K562 (cell line): ENCODE results near the gene KCNC3. TPM values are rescaled to one million over a fixed set of nuclear protein-coding genes. Genes with fewer than 3 reads are reported as not detected.
A peak's percentile ranks its signal among the peaks of the same experiment; 100 is the strongest.

Experiments used
- ATF7 ChIP-seq: fragments of 450-650 bp; IDR thresholded peaks from 2 replicates; pipeline ENCODE4 v1.7.1; 2014; ENCODE audit warnings: mild to moderate bottlenecking, moderate library complexity
- CEBPB ChIP-seq: fragments of 450-650 bp; IDR thresholded peaks from 2 replicates; pipeline ENCODE4 v1.6.1; 2016; ENCODE audit warnings: missing genetic modification characterization, missing compliant biosample characterization
- CSDE1 ChIP-seq, 2 experiments: fragments of 450-650 bp; IDR thresholded peaks; 2 replicates each; pipeline ENCODE4 v1.6.1; 2016; ENCODE audit warnings: mild to moderate bottlenecking in 1 of 2
- FOXM1 ChIP-seq, 2 experiments: fragments of 450-650 bp in 1 of 2; sonication (generic) in 1 of 2; formaldehyde crosslinking in 1 of 2; IDR thresholded peaks; 2 replicates each; pipeline versions ENCODE4 v1.6.1 to v1.9.0; 2017 to 2022; ENCODE audit warnings: low read depth in 2 of 2, mild to moderate bottlenecking in 2 of 2, missing genetic modification reagents in 1 of 2, moderate library complexity in 1 of 2
- HDGF ChIP-seq: fragments of 450-650 bp; IDR thresholded peaks from 2 replicates; pipeline ENCODE4 v1.6.1; 2016
- HMG20B ChIP-seq: fragments of 250-450 bp; sonication (Bioruptor Pico); IDR thresholded peaks from 2 replicates; pipeline ENCODE4 v1.5.0; 2021; ENCODE audit warnings: mild to moderate bottlenecking
- MAX ChIP-seq: sonication (generic); formaldehyde crosslinking; IDR thresholded peaks from 2 replicates; pipeline ENCODE4 v1.9.0; 2022; ENCODE audit warnings: mild to moderate bottlenecking, missing genetic modification reagents
- MTA1 ChIP-seq: fragments of 450-650 bp; IDR thresholded peaks from 2 replicates; pipeline ENCODE4 v1.6.1; 2017; ENCODE audit warnings: borderline replicate concordance
- MTA3 ChIP-seq: fragments of 450-650 bp; formaldehyde crosslinking; IDR thresholded peaks from 2 replicates; pipeline ENCODE4 v1.6.1; 2017; ENCODE audit warnings: mild to moderate bottlenecking, borderline replicate concordance
- NEUROD1 ChIP-seq: fragments of 150-350 bp; IDR thresholded peaks from 2 replicates; pipeline ENCODE4 v1.6.1; 2014; ENCODE audit warnings: borderline replicate concordance, low read length, low read depth; ENCODE audit not compliant: partially characterized antibody
- PTBP1 ChIP-seq: fragments of 200-400 bp; formaldehyde crosslinking; IDR thresholded peaks from 2 replicates; pipeline ENCODE4 v1.6.1; 2017; ENCODE audit warnings: low read depth, low read length
- SP1 ChIP-seq: sonication (generic); formaldehyde crosslinking; IDR thresholded peaks from 2 replicates; pipeline ENCODE4 v1.8.1; 2022; ENCODE audit warnings: mild to moderate bottlenecking, missing genetic modification reagents
- TBL1XR1 ChIP-seq, 2 experiments: IDR thresholded peaks; 2 replicates each; pipeline ENCODE4 v1.6.1; 2012; ENCODE audit warnings: improper control_type of control experiment in 2 of 2, low read length in 2 of 2, mild to moderate bottlenecking in 1 of 2
- ZBTB1 ChIP-seq: sonication (generic); formaldehyde crosslinking; IDR thresholded peaks from 2 replicates; pipeline ENCODE4 v1.8.1; 2023; ENCODE audit warnings: missing genetic modification reagents, low read depth, mild to moderate bottlenecking, borderline replicate concordance
- ZBTB2 ChIP-seq: fragments of 450-650 bp; IDR thresholded peaks from 2 replicates; pipeline ENCODE4 v1.6.1; 2016; ENCODE audit warnings: antibody characterized with exemption
- ZNF318 ChIP-seq, 2 experiments: fragments of 450-650 bp; IDR thresholded peaks; 2 replicates each; pipeline ENCODE4 v1.6.1; 2016; ENCODE audit warnings: mild to moderate bottlenecking in 2 of 2, borderline replicate concordance in 1 of 2, low read depth in 1 of 2, moderate library complexity in 1 of 2
- polyA plus RNA-seq, 8 experiments: library from polyadenylated mRNA; depleted of rRNA in 4 of 8; stranded (reverse) in 5 of 8; unstranded in 3 of 8; fragments of >200 nt; fragmentation: Nextera tagmentation in 2 of 8; fragmentation: Illumina TruSeq in 1 of 8; extraction: Ambion mirVana in 2 of 8; extraction: Trizol in 1 of 8; gene quantifications; 2 replicates each; pipeline versions ENCODE4 v1.2.1 to v1.2.3, GENCODE V29; 2011 to 2014; ENCODE audit warnings: inconsistent platforms in 1 of 8, missing spikeins in 1 of 8
- total RNA-seq, 7 experiments: library from RNA; depleted of rRNA in 6 of 7; stranded (reverse); fragments of >200 nt in 6 of 7; fragmentation: Illumina TruSeq in 2 of 7; extraction: Trizol in 2 of 7; gene quantifications; 2 replicates each; pipeline versions ENCODE4 v1.2.1 to v1.2.3, GENCODE V29; 2011 to 2021; ENCODE audit warnings: low replicate concordance in 1 of 7

KCNC3 gene
- total and polyA plus RNA-seq, 9 of the 15 experiments (the other 6 are each of a cell fraction or from before 2014, with no cell fraction given), result 0.03 to 26.2 (median 2.0) TPM

GRCh38 chr19:50333737-50334617 lies 4.8 kb upstream of the KCNC3 start (continued):
- TF ChIP-seq PTBP1 (no peak; the same call in 1 of the 2 replicates), HDGF (peak; percentile 68; the same call in 1 of the 2 replicates), ZBTB2 (peak; percentile 98), ZNF318 (IDR thresholded peaks at IDR 0.05; ENCODE audit: borderline replicate concordance in 1 of 2, low read depth in 1 of 2) (peak in 1 of 2 experiments; percentile 71; a peak in 1 of 4 replicates), TBL1XR1 (IDR thresholded peaks at IDR 0.05; ENCODE audit: low read length in 2 of 2) (peak in 1 of 2 experiments; percentile 93; a peak in 2 of 4 replicates), CEBPB (peak; percentile 96), MTA1 (peak; percentile 81), ATF7 (peak; percentile 98), HMG20B (0 out of 2 replicates have a peak, but pooled peaks have one; percentile 47), CSDE1 (IDR thresholded peaks at IDR 0.05) (peak in 1 of 2 experiments; percentile 93; a peak in 2 of 4 replicates), FOXM1 (IDR thresholded peaks at IDR 0.05; ENCODE audit: low read depth) (no peak), FOXM1 (CRISPR knock-in tag; IDR thresholded peaks at IDR 0.05; ENCODE audit: low read depth) (peak; percentile 91; the same call in 1 of the 2 replicates), NEUROD1 (no peak), MTA3 (peak; percentile 98), SP1 (peak; percentile 72), MAX (CRISPR knock-in tag) (peak; percentile 97), ZBTB1 (CRISPR knock-in tag) (peak; percentile 80)
